NCI-H446 (cell line): Measurements from ENCODE around the gene SH2B2.
"Not testable (repeated sequence)": the region's sequence is repeated elsewhere in the genome, so short reads cannot be mapped to it uniquely, and the experiment has no call there.

Source experiments
- DNase-seq, 2 experiments: peaks; one replicate each; lab custom pipeline; 2025; lab: John Stamatoyannopoulos, UW

Gene SH2B2

GRCh38 chr7:102287111-102287980 is 678 bp downstream of the SH2B2 start:
- DNase-seq: peak in 1 of 2 experiments; percentile 32

GRCh38 chr7:102287981-102288278 is 1.3 kb downstream of the SH2B2 start:
- no peak for DNase-seq

- no peak for DNase-seq
Measured at GRCh38 chr7:102288285-102288930, 1.7 kb downstream of the SH2B2 start.

DNA sequence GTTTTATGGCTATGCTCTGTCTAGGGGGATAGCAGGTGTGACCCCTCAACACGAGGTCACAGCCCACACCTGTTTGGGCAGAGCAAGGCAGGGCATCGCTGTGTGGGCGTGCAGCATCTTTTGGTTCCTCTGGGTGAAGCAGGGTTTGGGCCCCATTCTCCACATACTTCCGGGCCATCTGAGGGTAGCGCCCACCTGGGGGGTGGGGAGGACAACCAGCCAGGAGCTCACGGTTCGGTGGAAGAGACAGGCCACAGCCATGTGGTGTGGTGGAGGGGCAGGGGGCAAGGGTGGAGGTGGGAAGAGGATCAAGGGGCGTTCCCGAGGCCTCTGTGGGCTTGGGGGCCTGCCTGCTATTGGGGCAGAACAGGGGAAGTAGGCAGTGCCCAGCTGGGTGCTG is 2.4 kb downstream of the SH2B2 start:
- DNase-seq: no peak

- no peak for DNase-seq
Measured at GRCh38 chr7:102291056-102291915, 4.6 kb downstream of the SH2B2 start.

- no peak for DNase-seq
Measured at GRCh38 chr7:102291916-102292267, 5.2 kb downstream of the SH2B2 start.

GRCh38 chr7:102292813-102293798 is 6.4 kb downstream of the SH2B2 start:
- DNase-seq: no peak

DNA sequence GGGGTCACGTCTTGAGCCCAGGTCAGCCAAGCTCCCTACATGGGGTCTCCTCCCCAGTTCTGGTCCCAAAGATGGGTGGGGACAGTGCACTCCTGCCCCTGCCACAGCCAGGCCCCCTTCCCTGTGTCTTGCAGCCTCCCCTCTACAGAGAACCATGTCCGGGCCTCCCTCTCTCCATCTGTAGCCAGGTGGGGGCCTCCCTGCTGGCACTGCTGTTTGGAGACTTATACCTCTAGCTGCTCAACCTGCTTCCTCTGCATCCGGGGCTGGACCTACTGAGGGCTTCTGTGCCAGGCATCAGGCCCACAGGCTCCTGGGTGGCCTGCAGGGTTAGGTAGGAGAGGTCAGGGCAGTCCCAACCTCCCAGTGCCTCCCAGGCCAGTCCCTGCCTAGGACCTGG is 7.9 kb downstream of the SH2B2 start:
- DNase-seq: no peak

- DNase-seq: no peak
Measured at GRCh38 chr7:102295346-102296178, 8.9 kb downstream of the SH2B2 start.

GRCh38 chr7:102296179-102296438 is 9.4 kb downstream of the SH2B2 start:
- DNase-seq: no peak

- no peak for DNase-seq
Measured at GRCh38 chr7:102296514-102296913, 9.8 kb downstream of the SH2B2 start.

GRCh38 chr7:102297487-102298218 is 11.0 kb downstream of the SH2B2 start:
- no peak for DNase-seq

DNA sequence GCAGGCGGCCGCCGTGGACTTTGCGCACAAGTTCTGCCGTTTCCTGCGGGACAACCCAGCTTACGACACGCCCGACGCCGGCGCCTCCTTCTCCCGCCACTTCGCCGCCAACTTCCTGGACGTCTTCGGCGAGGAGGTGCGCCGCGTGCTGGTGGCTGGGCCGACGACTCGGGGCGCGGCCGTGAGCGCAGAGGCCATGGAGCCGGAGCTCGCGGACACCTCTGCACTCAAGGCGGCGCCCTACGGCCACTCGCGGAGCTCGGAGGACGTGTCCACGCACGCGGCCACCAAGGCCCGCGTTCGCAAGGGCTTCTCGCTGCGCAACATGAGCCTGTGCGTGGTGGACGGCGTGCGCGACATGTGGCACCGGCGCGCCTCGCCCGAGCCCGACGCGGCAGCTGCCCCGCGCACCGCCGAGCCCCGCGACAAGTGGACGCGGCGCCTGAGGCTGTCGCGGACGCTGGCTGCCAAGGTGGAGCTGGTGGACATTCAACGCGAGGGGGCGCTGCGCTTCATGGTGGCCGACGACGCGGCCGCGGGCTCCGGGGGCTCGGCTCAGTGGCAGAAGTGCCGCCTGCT is 14.1 kb downstream of the SH2B2 start:
- no peak for DNase-seq

GRCh38 chr7:102301367-102301766 is 14.7 kb downstream of the SH2B2 start:
- not testable (repeated sequence) for DNase-seq

- DNase-seq: no peak
Measured at GRCh38 chr7:102302025-102302424, 15.4 kb downstream of the SH2B2 start.

DNA sequence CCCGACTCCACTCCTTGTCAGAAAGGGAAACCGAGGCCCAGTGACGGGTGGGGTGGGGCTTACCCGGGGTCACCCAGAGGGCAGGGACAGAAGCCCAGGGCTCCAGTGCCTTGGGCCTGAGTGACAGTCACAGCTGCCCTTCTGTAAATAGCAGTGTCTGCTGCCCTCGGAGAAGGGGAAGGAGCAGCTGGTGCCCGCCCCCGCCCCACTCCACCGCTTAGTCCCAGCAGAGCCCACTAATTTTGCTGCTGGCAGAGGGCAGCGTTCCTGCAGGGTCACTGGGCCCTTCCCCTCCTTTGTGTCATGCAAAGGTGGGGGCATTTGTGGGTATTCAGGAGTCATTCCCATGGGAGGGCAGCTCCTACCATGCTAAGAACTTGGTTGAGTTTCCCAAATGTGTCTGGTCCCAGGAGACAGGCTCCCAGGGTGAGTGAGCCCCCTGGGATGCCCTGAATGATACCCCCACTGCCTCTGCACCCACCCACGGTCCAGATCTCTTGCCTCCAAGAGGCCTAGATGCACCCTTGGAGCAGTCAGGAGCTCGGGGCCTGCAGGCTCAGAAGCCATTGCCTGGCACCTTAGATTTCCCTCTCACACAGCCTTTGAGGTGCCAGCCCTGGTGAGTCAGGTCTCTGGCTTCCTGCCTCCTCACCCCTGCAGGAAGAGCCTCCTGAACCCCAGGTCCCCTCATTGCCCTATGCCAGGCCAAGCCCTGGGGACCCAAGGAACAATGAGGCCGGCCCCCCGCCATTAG is 17.2 kb downstream of the SH2B2 start:
- no peak for DNase-seq

DNA sequence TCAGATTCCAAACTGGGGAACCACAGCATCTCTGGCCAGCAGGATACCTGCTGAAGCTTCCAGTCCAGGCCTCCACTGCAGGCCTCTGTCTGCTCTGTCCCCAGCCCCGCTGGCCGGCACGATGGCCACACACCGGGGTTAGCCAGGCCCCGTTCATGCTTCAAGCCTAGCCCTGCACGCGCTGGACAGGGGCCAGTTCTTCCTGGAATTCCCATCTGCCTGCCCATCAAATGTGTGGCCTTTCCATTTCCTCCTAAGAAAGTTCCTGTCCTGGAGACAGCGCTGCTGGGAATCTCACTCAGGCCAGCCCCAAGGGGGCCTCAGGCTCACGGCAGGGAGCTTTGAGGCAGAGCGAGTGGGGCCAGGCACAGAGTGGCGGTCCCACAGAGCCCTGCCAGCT is 18.0 kb downstream of the SH2B2 start:
- no peak for DNase-seq

GRCh38 chr7:102305414-102306268 is 19.0 kb downstream of the SH2B2 start:
- DNase-seq: no peak
